Endothelial cell of umbilical vein (primary cell): ENCODE data around the gene SMIM20.

Experiments
- CTCF ChIP-seq, 2 donors: IDR thresholded peaks; 1 replicate in 1 of 2; 2 replicates in 1 of 2; pipeline ENCODE4 v1.5.1; 2011; ENCODE audit warnings: low read length in 2 of 2, mild to moderate bottlenecking in 2 of 2, moderate library complexity in 2 of 2, control low read depth in 1 of 2, inconsistent platforms in 1 of 2, low read depth in 1 of 2; ENCODE audit not compliant: insufficient read depth in 1 of 2; ENCODE audit errors: extremely low read depth in 1 of 2
- EZH2 ChIP-seq: IDR thresholded peaks from 2 replicates; pipeline ENCODE4 v1.6.1; 2012; ENCODE audit warnings: borderline replicate concordance, low read depth, mild to moderate bottlenecking, moderate library complexity, low read length, inconsistent platforms; ENCODE audit not compliant: severe bottlenecking
- FOS ChIP-seq: IDR thresholded peaks from 2 replicates; pipeline ENCODE4 v1.6.1; 2011; ENCODE audit warnings: mild to moderate bottlenecking, low read length, moderate library complexity, borderline replicate concordance; ENCODE audit not compliant: insufficient read depth
- GATA2 ChIP-seq: IDR thresholded peaks from 2 replicates; pipeline ENCODE4 v1.7.0; 2011; ENCODE audit warnings: low read depth, mild to moderate bottlenecking, moderate library complexity, mixed read lengths, low read length; ENCODE audit not compliant: insufficient read length, insufficient read depth
- JUN ChIP-seq: IDR thresholded peaks from 2 replicates; pipeline ENCODE4 v1.6.1; 2011; ENCODE audit warnings: borderline replicate concordance, low read depth; ENCODE audit not compliant: insufficient read length, insufficient read depth
- MAX ChIP-seq: IDR thresholded peaks from 2 replicates; pipeline ENCODE4 v1.6.1; 2011; ENCODE audit not compliant: insufficient read depth, insufficient read length
- MYC ChIP-seq: IDR thresholded peaks from one replicate; pipeline ENCODE4 v1.6.1; 2011; ENCODE audit warnings: mild to moderate bottlenecking, low read depth, low read length
- POLR2A ChIP-seq: IDR thresholded peaks from 2 replicates; pipeline ENCODE4 v1.6.1; 2012; ENCODE audit warnings: low read depth, mild to moderate bottlenecking, control low read depth, low read length
- POLR2AphosphoS5 ChIP-seq: IDR thresholded peaks from 2 replicates; pipeline ENCODE4 v1.6.1; 2012; ENCODE audit warnings: low read depth, mild to moderate bottlenecking, control low read depth, low read length, moderate library complexity; ENCODE audit not compliant: insufficient read depth

- TF ChIP-seq POLR2A (no peak), EZH2 (no peak), CTCF (IDR thresholded peaks at IDR 0.05; ENCODE audit: extremely low read depth in 1 of 2, insufficient read depth in 1 of 2, low read depth in 1 of 2, low read length in 2 of 2) (no peak), POLR2AphosphoS5 (no peak), MAX (no peak), MYC (no peak), JUN (no peak), GATA2 (no peak), FOS (no peak)
Measured at GRCh38 chr4:25913056-25913850, 767 bp upstream of the SMIM20 start.
